Measurements from ENCODE around the gene RHOH.
A peak's percentile ranks its signal among the peaks of the same experiment; 100 is the strongest.
"Not testable (repeated sequence)": the region's sequence is repeated elsewhere in the genome, so short reads cannot be mapped to it uniquely, and the experiment has no call there.

RHOH gene

DNA sequence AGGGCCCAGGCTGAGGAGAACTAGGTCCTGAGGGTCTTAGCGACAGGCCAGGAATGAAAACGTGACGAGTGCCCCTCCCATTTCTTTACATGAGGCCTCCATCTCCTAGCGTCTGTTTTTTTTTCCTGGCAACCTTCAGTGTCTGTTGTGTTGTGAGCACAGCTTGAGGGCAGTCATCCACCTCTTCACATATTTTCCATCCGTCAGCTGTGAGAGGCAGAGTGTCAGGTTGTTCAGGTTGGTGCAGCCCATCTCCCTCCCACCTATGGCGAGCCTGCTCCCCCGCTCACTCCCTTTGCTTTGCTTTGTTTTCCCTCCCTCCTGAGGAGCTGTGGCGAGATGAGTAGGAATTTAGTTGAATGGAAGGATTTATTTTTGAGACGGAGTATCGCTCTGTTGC lies 86.6 kb downstream of the RHOH start:
- DNase-seq (ENCODE audit: low read depth) = no peak
- TF ChIP-seq, protein P1, sequence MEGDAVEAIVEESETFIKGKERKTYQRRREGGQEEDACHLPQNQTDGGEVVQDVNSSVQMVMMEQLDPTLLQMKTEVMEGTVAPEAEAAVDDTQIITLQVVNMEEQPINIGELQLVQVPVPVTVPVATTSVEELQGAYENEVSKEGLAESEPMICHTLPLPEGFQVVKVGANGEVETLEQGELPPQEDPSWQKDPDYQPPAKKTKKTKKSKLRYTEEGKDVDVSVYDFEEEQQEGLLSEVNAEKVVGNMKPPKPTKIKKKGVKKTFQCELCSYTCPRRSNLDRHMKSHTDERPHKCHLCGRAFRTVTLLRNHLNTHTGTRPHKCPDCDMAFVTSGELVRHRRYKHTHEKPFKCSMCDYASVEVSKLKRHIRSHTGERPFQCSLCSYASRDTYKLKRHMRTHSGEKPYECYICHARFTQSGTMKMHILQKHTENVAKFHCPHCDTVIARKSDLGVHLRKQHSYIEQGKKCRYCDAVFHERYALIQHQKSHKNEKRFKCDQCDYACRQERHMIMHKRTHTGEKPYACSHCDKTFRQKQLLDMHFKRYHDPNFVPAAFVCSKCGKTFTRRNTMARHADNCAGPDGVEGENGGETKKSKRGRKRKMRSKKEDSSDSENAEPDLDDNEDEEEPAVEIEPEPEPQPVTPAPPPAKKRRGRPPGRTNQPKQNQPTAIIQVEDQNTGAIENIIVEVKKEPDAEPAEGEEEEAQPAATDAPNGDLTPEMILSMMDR (conservative IDR thresholded peaks at IDR 0.05; ENCODE audit: control insufficient read depth, insufficient read depth, low read depth, low read length) = no peak
- H3K4me3 ChIP-seq (ENCODE audit: control insufficient read depth, low read depth, low read length) = no peak overlapping the region

DNA sequence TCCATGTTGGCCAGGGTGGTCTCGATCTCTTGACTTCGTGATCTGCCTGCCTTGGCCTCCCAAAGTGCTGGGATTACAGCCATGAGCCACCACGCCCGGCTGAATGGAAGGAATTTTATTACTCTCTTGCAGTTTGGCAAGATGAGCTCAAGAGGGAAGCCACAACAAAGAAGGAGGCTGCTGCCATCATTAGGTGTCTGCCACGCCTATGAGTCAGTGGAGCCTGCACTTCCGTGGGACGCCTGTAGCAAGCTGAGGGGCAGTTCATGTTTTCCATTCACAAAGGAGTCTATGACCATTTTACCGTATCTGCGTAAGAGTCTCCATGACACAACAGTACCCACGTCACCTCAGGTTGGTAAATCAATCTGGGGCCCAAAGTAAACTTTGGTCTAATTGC lies 87.1 kb downstream of the RHOH start:
- H3K4me3 ChIP-seq (ENCODE audit: control insufficient read depth, low read depth, low read length) = no peak overlapping the region
- TF ChIP-seq, protein P1 (conservative IDR thresholded peaks at IDR 0.05; ENCODE audit: control insufficient read depth, insufficient read depth, low read depth, low read length) = no peak
- peak; percentile 48 for DNase-seq (ENCODE audit: low read depth)

DNA sequence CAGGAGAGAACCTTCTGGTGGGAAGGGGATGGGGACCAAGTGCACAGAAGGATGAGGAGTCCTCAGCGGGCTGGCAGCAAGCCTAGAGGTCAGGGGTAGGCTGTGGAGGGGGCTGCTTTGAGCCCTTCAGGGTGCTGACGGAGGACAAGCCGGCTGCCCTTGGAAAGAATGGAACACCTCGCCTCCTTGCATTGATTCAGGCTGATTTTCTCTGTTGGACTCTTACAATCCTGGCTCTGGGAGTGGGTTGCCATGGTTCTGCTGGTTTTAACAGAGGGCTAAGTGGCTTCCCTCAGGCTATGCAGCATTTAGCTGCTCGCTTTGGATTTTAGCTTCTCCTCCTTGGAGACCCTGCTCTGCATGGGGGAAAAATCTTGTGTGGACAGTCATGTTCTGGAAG lies 88.9 kb downstream of the RHOH start:
- DNase-seq (ENCODE audit: low read depth) = no peak
- TF ChIP-seq, protein P1 (conservative IDR thresholded peaks at IDR 0.05; ENCODE audit: control insufficient read depth, insufficient read depth, low read depth, low read length) = no peak
- H3K4me3 ChIP-seq (ENCODE audit: control insufficient read depth, low read depth, low read length) = no peak overlapping the region

DNA sequence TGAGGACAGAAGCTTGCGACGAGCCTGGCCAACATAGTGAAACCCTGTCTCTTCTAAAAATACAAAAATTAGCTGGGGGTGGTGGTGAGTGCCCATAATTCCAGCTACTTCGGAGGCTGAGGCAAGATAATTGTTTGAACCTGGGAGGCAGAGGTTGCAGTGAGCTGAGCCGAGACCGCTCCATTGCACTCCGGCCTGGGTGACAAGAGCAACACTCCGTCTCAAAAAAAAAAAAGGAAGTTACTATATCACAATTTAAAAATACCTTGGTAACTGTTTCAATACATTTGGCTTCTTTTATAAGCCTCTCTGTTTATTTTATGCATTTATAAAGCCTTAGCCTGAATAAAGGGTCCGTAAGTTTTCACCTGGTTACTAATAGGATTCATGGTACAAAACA lies 91.7 kb downstream of the RHOH start:
- DNase-seq (ENCODE audit: low read depth) = no peak
- no peak overlapping the region for H3K4me3 ChIP-seq (ENCODE audit: control insufficient read depth, low read depth, low read length)
- TF ChIP-seq, protein P1 (conservative IDR thresholded peaks at IDR 0.05; ENCODE audit: control insufficient read depth, insufficient read depth, low read depth, low read length) = no peak

DNA sequence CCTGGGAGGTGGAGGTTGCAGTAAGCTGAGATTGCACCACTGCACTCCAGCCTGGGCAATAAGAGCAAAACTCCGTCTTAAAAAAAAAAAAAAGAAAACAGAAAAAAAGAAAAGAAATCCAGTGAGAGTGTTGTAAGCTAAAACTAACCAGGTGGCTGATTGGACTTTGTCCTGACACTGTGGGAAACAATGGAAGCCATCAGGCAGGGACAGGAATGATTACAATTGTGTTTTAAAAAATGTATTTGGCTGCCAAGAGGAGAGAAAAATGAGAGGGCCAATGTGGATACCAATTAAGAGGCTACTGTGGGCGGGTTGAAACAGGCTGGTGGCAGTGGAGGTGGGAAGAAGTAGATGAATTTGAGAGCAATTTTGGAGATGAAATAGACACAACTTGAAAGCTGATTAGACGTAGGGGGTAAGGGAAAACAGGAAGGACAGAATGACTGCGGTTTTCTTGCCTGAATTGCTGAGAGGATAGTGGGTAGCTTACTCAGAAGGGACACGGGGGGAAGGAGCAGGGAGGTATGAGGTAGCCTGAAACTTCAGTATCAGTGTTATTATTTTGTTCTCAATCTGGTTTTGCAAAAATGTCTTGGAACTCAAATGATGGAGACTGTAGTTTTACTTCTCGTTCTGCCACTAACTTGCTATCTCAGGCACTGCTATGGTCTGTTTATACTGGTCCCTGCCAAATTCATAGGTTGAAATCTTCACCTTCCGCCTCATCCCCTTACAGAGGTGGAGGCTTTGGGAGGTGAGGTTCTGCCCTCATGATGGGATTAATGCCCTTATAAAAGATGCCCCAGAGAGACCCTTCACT lies 92.7 kb downstream of the RHOH start:
- H3K4me3 ChIP-seq (ENCODE audit: control insufficient read depth, low read depth, low read length) = no peak overlapping the region
- TF ChIP-seq, protein P1 (conservative IDR thresholded peaks at IDR 0.05; ENCODE audit: control insufficient read depth, insufficient read depth, low read depth, low read length) = no peak
- peak; percentile 52 for DNase-seq (ENCODE audit: low read depth)

DNA sequence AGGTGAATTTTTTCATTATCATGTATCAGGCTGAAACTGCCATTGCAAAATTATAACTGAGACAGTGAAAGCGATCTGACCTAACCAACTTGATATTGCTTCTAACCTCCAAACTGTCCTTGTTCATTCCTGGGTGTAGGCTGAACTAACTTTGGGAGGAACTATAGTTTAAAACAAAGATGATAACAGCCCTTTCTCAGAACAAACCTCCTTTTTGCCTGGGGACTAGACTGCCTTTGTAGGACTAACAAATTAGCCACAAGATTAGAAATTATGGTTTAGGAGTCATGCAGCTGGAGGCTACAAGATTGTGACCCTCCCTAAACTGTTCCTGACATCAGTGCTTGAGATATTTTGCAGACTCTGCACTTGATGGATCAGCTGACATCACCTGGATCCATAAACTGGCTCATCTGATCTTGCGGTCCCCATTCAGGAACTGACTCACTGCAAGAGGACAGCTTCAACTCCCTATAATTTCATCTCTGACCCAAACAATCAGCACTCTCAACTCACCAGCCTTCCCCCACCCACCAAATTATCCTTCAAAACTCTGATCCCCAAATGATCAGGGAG lies 93.9 kb downstream of the RHOH start:
- peak; percentile 85 for DNase-seq (ENCODE audit: low read depth)
- not testable (repeated sequence) for H3K4me3 ChIP-seq (ENCODE audit: control insufficient read depth, low read depth, low read length)

DNA sequence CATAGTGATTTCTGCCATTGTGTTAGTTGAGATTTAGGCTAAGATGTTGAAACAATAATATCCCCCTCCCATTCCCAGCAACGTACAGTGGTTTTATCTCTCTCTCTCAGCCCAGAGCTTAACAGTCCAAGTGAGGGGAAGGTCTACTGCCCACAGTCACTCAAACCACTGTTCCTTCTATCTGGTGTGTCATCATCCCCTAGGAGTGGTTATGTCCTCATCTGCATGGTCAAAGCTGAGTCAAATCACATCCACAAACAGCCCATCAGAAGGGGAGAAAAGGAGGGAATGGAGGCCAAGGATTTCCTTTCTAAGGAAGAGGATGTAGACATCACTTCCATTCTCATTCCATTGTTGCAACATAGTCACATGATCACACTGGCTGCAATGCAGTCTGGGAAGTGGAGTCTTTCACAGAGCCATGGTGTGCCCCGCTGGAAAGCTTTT lies 95.5 kb downstream of the RHOH start:
- TF ChIP-seq, protein P1 (conservative IDR thresholded peaks at IDR 0.05; ENCODE audit: control insufficient read depth, insufficient read depth, low read depth, low read length) = no peak
- DNase-seq (ENCODE audit: low read depth) = peak; percentile 90
- no peak overlapping the region for H3K4me3 ChIP-seq (ENCODE audit: control insufficient read depth, low read depth, low read length)
